ENCODE measurements around the gene CDCA8.

GRCh38 chr1:37725851-37726613, 33.7 kb downstream of the CDCA8 start:
- no peak for TF ChIP-seq CTCF (IDR thresholded peaks at IDR 0.05)
- TF ChIP-seq POLR2A (IDR thresholded peaks at IDR 0.05; ENCODE audit: low read depth), result no peak

Data from esophagus muscularis mucosa (tissue), 3 donors.